Fibroblast of lung (primary cell): Measurements from ENCODE around the gene LCN2. TPM values are rescaled to one million over a fixed set of nuclear protein-coding genes. Genes with fewer than 3 reads are reported as not detected.

ENCODE experiments used
- DNase-seq, 2 donors: peaks; one replicate each; pipeline versions ENCODE4 v3.0.0 to v3.0.0-alpha.2; 2010; ENCODE audit warnings: low read depth in 2 of 2
- H2AFZ ChIP-seq: 2 replicates; pipeline ENCODE4 v1.5.1; 2012; ENCODE audit warnings: low read length, control low read depth, inconsistent platforms
- H3K27ac ChIP-seq: 2 replicates; pipeline ENCODE4 v1.5.1; 2011; ENCODE audit warnings: low read length, control low read depth; ENCODE audit not compliant: insufficient read depth
- H3K27me3 ChIP-seq: 2 replicates; pipeline ENCODE4 v1.5.1; 2011; ENCODE audit warnings: mild to moderate bottlenecking, low read length; ENCODE audit not compliant: control insufficient read depth, insufficient read depth
- H3K36me3 ChIP-seq: 2 replicates; pipeline ENCODE4 v1.5.1; 2011; ENCODE audit warnings: low read length; ENCODE audit not compliant: control insufficient read depth, insufficient read depth
- H3K4me1 ChIP-seq: 2 replicates; pipeline ENCODE4 v1.5.1; 2011; ENCODE audit warnings: low read length; ENCODE audit not compliant: control insufficient read depth, insufficient read depth; ENCODE audit errors: extremely low read depth
- H3K4me2 ChIP-seq: 2 replicates; pipeline ENCODE4 v1.5.1; 2011; ENCODE audit warnings: low read length, control low read depth; ENCODE audit not compliant: insufficient read depth; ENCODE audit errors: extremely low read depth
- H3K4me3 ChIP-seq, 4 experiments: fragments of 200-600 bp in 1 of 4; sonication (generic) in 1 of 4; replicated peaks in 1 of 4; 2 replicates each; pipeline ENCODE4 v1.5.1; 2011 to 2016; ENCODE audit warnings: low read length in 4 of 4, low read depth in 3 of 4, mild to moderate bottlenecking in 3 of 4, control low read depth in 2 of 4, inconsistent platforms in 1 of 4, mixed read lengths in 1 of 4; ENCODE audit not compliant: insufficient read depth in 1 of 4; ENCODE audit errors: control extremely low read depth in 1 of 4
- H3K79me2 ChIP-seq: 2 replicates; pipeline ENCODE4 v1.5.1; 2012; ENCODE audit warnings: mild to moderate bottlenecking, low read length, inconsistent platforms; ENCODE audit not compliant: control insufficient read depth, insufficient read depth
- H3K9ac ChIP-seq: 2 replicates; pipeline ENCODE4 v1.5.1; 2011; ENCODE audit warnings: mild to moderate bottlenecking, low read length, control low read depth; ENCODE audit not compliant: insufficient read depth
- H3K9me3 ChIP-seq: 2 replicates; pipeline ENCODE4 v1.5.1; 2012; ENCODE audit warnings: low read depth, low read length; ENCODE audit not compliant: control insufficient read depth, insufficient read depth
- H4K20me1 ChIP-seq: 2 replicates; pipeline ENCODE4 v1.5.1; 2011; ENCODE audit warnings: low read length; ENCODE audit not compliant: control insufficient read depth, insufficient read depth; ENCODE audit errors: extremely low read depth
- CTCF ChIP-seq, 2 donors: IDR thresholded peaks in 1 of 2; conservative IDR thresholded peaks in 1 of 2; 1 replicate in 1 of 2; 2 replicates in 1 of 2; pipeline ENCODE4 v1.5.1; 2011 to 2012; ENCODE audit warnings: low read length in 2 of 2, control low read depth in 1 of 2, inconsistent platforms in 1 of 2, low read depth in 1 of 2, mild to moderate bottlenecking in 1 of 2
- EZH2 ChIP-seq: IDR thresholded peaks from 2 replicates; pipeline ENCODE4 v1.5.1; 2012; ENCODE audit warnings: low read length, control low read depth, mild to moderate bottlenecking; ENCODE audit errors: missing control alignments
- polyA plus RNA-seq, 2 donors: library from polyadenylated mRNA; depleted of rRNA in 1 of 2; stranded (reverse) in 1 of 2; unstranded in 1 of 2; fragments of >200 nt; gene quantifications; 2 replicates each; pipeline ENCODE4 v1.2.1, GENCODE V29; 2011 to 2012; ENCODE audit warnings: missing spikeins in 1 of 2
- total RNA-seq: library from RNA; depleted of rRNA; stranded (reverse); fragments of >200 nt; gene quantifications from 2 replicates; pipeline ENCODE4 v1.2.1, GENCODE V29; 2014

The LCN2 gene
- total and polyA plus RNA-seq, 2 donors (not counting 1 experiment from before 2014, with no cell fraction given) = not detected

DNA sequence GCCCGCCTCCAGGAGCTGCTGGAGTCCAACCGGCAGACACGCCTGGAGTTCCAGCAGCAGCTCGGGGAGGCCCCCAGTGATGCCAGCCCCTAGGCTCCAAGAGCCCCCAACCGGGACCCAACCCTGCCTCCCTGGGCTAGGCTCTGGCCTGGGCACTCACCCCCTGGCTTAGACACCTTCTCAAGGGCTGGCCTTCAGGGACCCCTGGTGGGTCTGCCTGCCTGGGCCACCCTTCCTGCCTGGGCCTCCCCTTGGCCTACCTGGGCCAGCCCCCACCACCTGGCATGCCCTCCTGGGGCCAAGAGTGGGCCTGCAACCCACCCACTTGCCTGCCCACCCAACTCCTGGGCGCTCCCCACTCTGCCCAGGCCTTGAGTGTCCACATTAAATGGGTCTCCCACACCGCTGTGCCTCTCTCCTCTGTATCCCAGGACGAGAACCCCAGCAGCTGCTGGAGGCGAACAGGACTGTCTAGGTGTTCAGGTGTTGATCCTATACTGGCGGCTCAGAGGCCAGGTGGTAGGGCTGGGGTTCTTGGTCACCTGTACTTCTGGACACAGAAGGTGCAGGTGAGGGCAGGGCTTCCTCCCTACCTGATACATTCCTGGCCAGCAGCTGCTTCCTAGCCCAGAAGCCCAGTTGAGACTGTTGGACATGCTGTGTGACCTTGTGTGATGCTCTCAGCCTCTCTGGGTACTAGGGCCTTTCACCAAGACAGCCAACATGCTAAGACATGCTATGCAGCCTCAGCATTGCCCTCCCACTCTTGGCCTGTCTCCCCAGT is 14.5 kb downstream of the LCN2 start:
- H3K4me1 ChIP-seq = no peaks in the 10 kb centered on the region
- H3K9me3 ChIP-seq = no peaks in the 10 kb centered on the region
- no peaks in the 10 kb centered on the region for H3K79me2 ChIP-seq
- TF ChIP-seq CTCF (conservative IDR thresholded peaks at IDR 0.05 in 1 of 2, IDR thresholded peaks at IDR 0.05 in 1 of 2; ENCODE audit: low read depth in 1 of 2, low read length in 2 of 2) = no peak
- no peak for TF ChIP-seq EZH2
- H3K9ac ChIP-seq = no peak overlapping the region
- no peak overlapping the region for H2AFZ ChIP-seq
- peak in 1 of 2 donors; percentile 12 for DNase-seq
- H3K4me2 ChIP-seq = no peak overlapping the region
- no peak overlapping the region for H3K4me3 ChIP-seq
- H3K36me3 ChIP-seq = peaks cover 15% of the 10 kb centered on the region
- no peaks in the 10 kb centered on the region for H3K27me3 ChIP-seq
- no peak overlapping the region for H3K27ac ChIP-seq
- no peaks in the 10 kb centered on the region for H4K20me1 ChIP-seq

DNA sequence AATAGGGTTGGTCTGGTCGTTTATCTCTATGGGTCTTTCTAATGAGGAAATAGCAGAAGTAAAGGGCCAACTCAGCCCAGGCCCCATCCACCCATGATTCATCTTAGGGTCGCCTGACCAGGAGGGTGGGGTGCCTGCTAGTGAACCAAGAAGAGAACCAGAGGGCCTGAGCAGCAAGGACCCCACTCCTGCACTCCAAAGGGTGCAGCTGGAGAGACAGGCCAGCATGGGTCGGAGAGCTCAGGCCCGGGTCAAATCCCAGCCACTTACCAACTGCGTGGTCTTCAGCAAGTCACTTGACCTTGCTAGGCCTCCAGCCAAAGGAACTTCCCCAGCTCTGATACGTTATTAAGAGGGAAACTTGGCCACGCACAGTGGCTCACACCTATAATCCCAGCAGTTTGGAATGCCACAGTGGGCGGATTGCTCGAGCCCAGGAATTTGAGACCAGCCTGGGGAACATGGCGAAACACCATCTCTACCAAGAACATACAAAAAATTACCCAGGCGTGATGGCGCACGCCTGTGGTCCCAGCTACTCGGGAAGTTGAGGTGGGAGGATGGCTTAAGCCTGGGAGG is 15.1 kb downstream of the LCN2 start:
- Histone ChIP-seq H3K79me2 (no peaks in the 10 kb centered on the region), H3K36me3 (peaks cover 20% of the 10 kb centered on the region), H3K9ac (no peak overlapping the region), H3K4me2 (no peak overlapping the region), H2AFZ (no peak overlapping the region), H3K9me3 (no peaks in the 10 kb centered on the region), H3K27me3 (no peaks in the 10 kb centered on the region), H3K4me3 (no peak overlapping the region), H3K27ac (no peak overlapping the region), H4K20me1 (no peaks in the 10 kb centered on the region), H3K4me1 (no peaks in the 10 kb centered on the region)
- TF ChIP-seq EZH2 (no peak), CTCF (conservative IDR thresholded peaks at IDR 0.05 in 1 of 2, IDR thresholded peaks at IDR 0.05 in 1 of 2; ENCODE audit: low read depth in 1 of 2, low read length in 2 of 2) (no peak)
- peak in 1 of 2 donors; percentile 58 for DNase-seq

DNA sequence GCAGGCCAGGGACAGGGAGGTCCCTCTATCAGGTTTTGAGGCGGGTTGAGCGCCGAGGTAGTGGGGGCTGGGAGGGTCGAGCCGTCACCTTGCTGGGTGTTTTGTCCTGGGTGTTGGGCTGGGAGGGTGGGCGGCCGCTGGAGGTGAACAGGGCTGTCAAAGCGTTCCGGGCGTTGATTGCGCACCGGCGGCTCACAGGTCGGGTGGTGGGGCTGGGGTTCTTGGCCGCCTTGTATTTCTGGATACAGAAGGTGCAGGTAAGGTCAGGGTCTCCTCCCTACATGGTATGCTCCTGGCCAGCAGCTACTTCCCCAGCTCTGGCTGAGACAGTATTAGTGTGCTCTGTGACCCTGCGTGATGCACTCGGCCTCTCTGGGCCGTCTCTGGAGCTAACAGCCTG is 16.9 kb downstream of the LCN2 start:
- no peak overlapping the region for H3K4me3 ChIP-seq
- H3K4me1 ChIP-seq = no peaks in the 10 kb centered on the region
- H3K4me2 ChIP-seq = no peak overlapping the region
- H3K79me2 ChIP-seq = no peaks in the 10 kb centered on the region
- no peaks in the 10 kb centered on the region for H3K27me3 ChIP-seq
- no peak overlapping the region for H2AFZ ChIP-seq
- H3K36me3 ChIP-seq = peaks cover 26% of the 10 kb centered on the region
- H3K27ac ChIP-seq = no peak overlapping the region
- no peak for DNase-seq
- H3K9me3 ChIP-seq = no peaks in the 10 kb centered on the region
- no peak for TF ChIP-seq CTCF (conservative IDR thresholded peaks at IDR 0.05 in 1 of 2, IDR thresholded peaks at IDR 0.05 in 1 of 2; ENCODE audit: low read depth in 1 of 2, low read length in 2 of 2)
- no peak for TF ChIP-seq EZH2
- H4K20me1 ChIP-seq = no peaks in the 10 kb centered on the region
- no peak overlapping the region for H3K9ac ChIP-seq
